HepG2 (cell line): ENCODE results near the gene GLE1. TPM values are rescaled to one million over a fixed set of nuclear protein-coding genes. Genes with fewer than 3 reads are reported as not detected.

Experiments
- BHLHE40 ChIP-seq: IDR thresholded peaks from 2 replicates; pipeline ENCODE4 v1.6.1; 2011; ENCODE audit warnings: low read length, improper control_type of control experiment
- CCDC6 ChIP-seq: sonication (generic); formaldehyde crosslinking; IDR thresholded peaks from 2 replicates; pipeline ENCODE4 v1.8.1; 2022; ENCODE audit warnings: mild to moderate bottlenecking, missing genetic modification reagents, moderate library complexity
- ERF ChIP-seq: IDR thresholded peaks from 2 replicates; pipeline ENCODE4 v1.6.1; 2018; ENCODE audit warnings: missing biosample characterization, missing genetic modification reagents
- ETV6 ChIP-seq: sonication (generic); formaldehyde crosslinking; conservative IDR thresholded peaks from 2 replicates; pipeline ENCODE4 v1.4.0; 2020; ENCODE audit warnings: missing genetic modification reagents
- GTF2F1 ChIP-seq: fragments of 150-350 bp; IDR thresholded peaks from 2 replicates; pipeline ENCODE4 v1.6.1; 2014; ENCODE audit warnings: low read length
- ISL2 ChIP-seq: sonication (generic); formaldehyde crosslinking; IDR thresholded peaks from 2 replicates; pipeline ENCODE4 v1.5.0; 2020; ENCODE audit warnings: missing genetic modification reagents
- NFYB ChIP-seq: sonication (generic); formaldehyde crosslinking; IDR thresholded peaks from 2 replicates; pipeline ENCODE4 v1.4.0; 2020; ENCODE audit warnings: missing genetic modification reagents
- NR2F2 ChIP-seq: IDR thresholded peaks from 2 replicates; pipeline ENCODE4 v1.6.1; 2012; ENCODE audit warnings: low read depth, inconsistent platforms, borderline replicate concordance
- PHF20 ChIP-seq: sonication (generic); formaldehyde crosslinking; IDR thresholded peaks from 2 replicates; pipeline ENCODE4 v1.5.0; 2020; ENCODE audit warnings: mild to moderate bottlenecking, missing genetic modification reagents
- RBFOX2 ChIP-seq: fragments of 200-400 bp; formaldehyde crosslinking; IDR thresholded peaks from 2 replicates; pipeline ENCODE4 v1.6.1; 2017; ENCODE audit warnings: low read depth, mild to moderate bottlenecking, low read length
- SMAD1 ChIP-seq: sonication (generic); formaldehyde crosslinking; IDR thresholded peaks from 2 replicates; pipeline ENCODE4 v1.4.0; 2020; ENCODE audit warnings: missing genetic modification reagents, low read depth, mild to moderate bottlenecking, borderline replicate concordance
- TARDBP ChIP-seq: sonication (generic); formaldehyde crosslinking; IDR thresholded peaks from 2 replicates; pipeline ENCODE4 v1.8.0; 2022; ENCODE audit warnings: mild to moderate bottlenecking, missing genetic modification reagents
- TBL1XR1 ChIP-seq: fragments of 150-350 bp; IDR thresholded peaks from 2 replicates; pipeline ENCODE4 v1.6.1; 2014; ENCODE audit warnings: borderline replicate concordance, low read length; ENCODE audit not compliant: partially characterized antibody
- THAP9 ChIP-seq: sonication (generic); formaldehyde crosslinking; IDR thresholded peaks from 2 replicates; pipeline ENCODE4; 2020; ENCODE audit warnings: missing genetic modification reagents, mild to moderate bottlenecking, borderline replicate concordance
- YY1 ChIP-seq: IDR thresholded peaks from 2 replicates; pipeline ENCODE4 v1.6.1; 2011; ENCODE audit warnings: low read length, low read depth, moderate library complexity, mild to moderate bottlenecking; ENCODE audit not compliant: insufficient read depth, insufficient replicate concordance
- ZBTB10 ChIP-seq: sonication (generic); formaldehyde crosslinking; IDR thresholded peaks from 2 replicates; pipeline ENCODE4 v1.4.0; 2020; ENCODE audit warnings: missing genetic modification reagents, borderline replicate concordance
- ZNF350 ChIP-seq: sonication (generic); formaldehyde crosslinking; IDR thresholded peaks from 2 replicates; pipeline ENCODE4 v1.4.0; 2020; ENCODE audit warnings: mild to moderate bottlenecking, low read depth, missing genetic modification reagents, borderline replicate concordance
- polyA plus RNA-seq, 8 experiments: library from polyadenylated mRNA; depleted of rRNA in 3 of 8; stranded (reverse) in 7 of 8; unstranded in 1 of 8; fragments of >200 nt; fragmentation: Illumina TruSeq in 4 of 8; extraction: Trizol in 4 of 8; gene quantifications; 2 replicates each; pipeline versions ENCODE4 v1.2.1 to v1.2.3, GENCODE V29; 2011 to 2016; ENCODE audit warnings: low read depth in 4 of 8, missing spikeins in 1 of 8, mixed read lengths in 1 of 8; ENCODE audit not compliant: insufficient read depth in 1 of 8
- total RNA-seq, 5 experiments: library from RNA; depleted of rRNA; stranded (reverse); fragments of >200 nt; fragmentation: Illumina TruSeq; extraction: Trizol; gene quantifications; 2 replicates each; pipeline ENCODE4 v1.2.3, GENCODE V29; 2016; ENCODE audit warnings: low read depth in 1 of 5

Gene GLE1
- total and polyA plus RNA-seq, 2 of the 13 experiments (the other 11 are each of a cell fraction or from before 2014, with no cell fraction given) = 14.7 to 28.8 TPM

GRCh38 chr9:128552153-128552743 is 47.7 kb downstream of the GLE1 start, which contains the start of gene SPTAN1 (continued):
- TF ChIP-seq ERF (CRISPR knock-in tag) (peak; percentile 52; the same call in 1 of the 2 replicates), TARDBP (CRISPR knock-in tag) (0 out of 2 replicates have a peak, but pooled peaks have one; percentile 25), RBFOX2 (peak; percentile 98), CCDC6 (peak; percentile 36), BHLHE40 (no peak), GTF2F1 (peak; percentile 60; the same call in 1 of the 2 replicates), ZNF350 (CRISPR knock-in tag) (peak; percentile 34; the same call in 1 of the 2 replicates), TBL1XR1 (peak; percentile 19), YY1 (no peak), PHF20 (peak; percentile 27), ISL2 (CRISPR knock-in tag) (no peak), NR2F2 (no peak), SMAD1 (CRISPR knock-in tag) (no peak), ETV6 (peak; percentile 28; the same call in 1 of the 2 replicates), NFYB (CRISPR knock-in tag) (no peak), ZBTB10 (CRISPR knock-in tag) (peak; percentile 93), THAP9 (no peak)
